ENCODE results near the gene ART1.

ART1 gene

GRCh38 chr11:3667149-3668035, 22.5 kb downstream of the ART1 start:
- no peak for DNase-seq

- no peak for DNase-seq
Measured at GRCh38 chr11:3669128-3669527, 24.2 kb downstream of the ART1 start.

- no peak for DNase-seq
Measured at GRCh38 chr11:3669742-3670183, 24.8 kb downstream of the ART1 start.

GRCh38 chr11:3671334-3672254, 26.7 kb downstream of the ART1 start, which contains the start of gene CHRNA10:
Gene CHRNA10, minus strand, starts transcription at chr11:3671384. Its CDS starts 72 bp downstream, at chr11:3671312.
- no peak for DNase-seq

DNA sequence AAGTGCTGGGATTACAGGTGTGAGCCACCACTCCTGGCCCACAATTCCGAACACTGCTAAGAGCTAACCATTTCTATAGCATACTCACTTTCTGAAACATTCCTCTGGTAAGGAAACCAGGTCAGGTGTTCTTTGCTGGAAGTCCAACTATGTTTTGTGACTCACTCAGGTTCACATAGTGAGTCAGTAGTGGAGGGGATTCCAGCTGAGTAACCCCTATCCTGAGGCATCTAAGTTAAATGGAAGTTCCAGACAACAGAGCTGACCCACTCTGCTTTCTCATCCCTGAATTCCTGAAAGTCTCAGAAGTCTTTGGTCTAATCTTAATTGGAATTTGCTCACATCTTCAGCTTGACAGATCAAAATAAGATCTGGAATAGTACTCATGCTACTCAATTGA, 29.3 kb downstream of the ART1 start:
- no peak for DNase-seq

GRCh38 chr11:3675971-3676370, 31.0 kb downstream of the ART1 start:
- no peak for DNase-seq

- no peak for DNase-seq
Measured at GRCh38 chr11:3679077-3679476, 34.1 kb downstream of the ART1 start.

- DNase-seq, result no peak
Measured at GRCh38 chr11:3683039-3683438, 38.1 kb downstream of the ART1 start.

DNA sequence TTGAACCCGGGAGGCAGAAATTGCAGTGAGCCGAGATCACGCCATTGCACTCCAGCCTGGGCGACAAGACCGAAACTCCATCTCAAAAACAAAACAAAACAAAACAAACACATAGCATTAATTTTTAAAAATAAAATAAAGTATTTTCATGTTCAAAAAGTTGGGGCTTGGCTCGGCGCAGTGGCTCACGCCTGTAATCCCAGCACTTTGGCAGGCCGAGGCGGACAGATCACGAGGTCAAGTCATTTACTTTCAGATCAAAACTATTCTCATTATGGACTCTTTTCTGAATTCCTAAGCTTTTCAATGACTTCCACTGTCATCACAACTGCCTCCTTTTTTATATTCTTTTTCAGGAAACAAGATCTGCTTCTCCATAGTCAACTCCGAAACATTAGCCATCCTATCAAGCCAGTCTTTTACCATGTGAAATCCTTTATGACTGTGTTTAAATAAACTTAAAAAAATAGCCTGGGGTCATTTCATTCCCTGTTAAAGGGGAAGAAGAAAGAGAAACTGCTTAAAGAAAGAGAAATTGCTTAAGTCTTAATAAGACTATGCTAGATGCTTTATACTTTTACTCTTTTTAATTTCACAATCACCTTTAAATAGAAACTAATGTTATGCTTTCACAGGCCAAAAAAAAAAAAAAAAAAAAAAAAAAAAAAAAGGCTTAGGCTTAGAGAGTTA, 39.3 kb downstream of the ART1 start:
- DNase-seq, result no peak

GRCh38 chr11:3684819-3685172, 39.9 kb downstream of the ART1 start:
- DNase-seq, result no peak

- no peak for DNase-seq
Measured at GRCh38 chr11:3685923-3686322, 41.0 kb downstream of the ART1 start.

- no peak for DNase-seq
Measured at GRCh38 chr11:3686751-3687150, 41.8 kb downstream of the ART1 start.

GRCh38 chr11:3700410-3700809, 55.5 kb downstream of the ART1 start:
- no peak for DNase-seq

DNA sequence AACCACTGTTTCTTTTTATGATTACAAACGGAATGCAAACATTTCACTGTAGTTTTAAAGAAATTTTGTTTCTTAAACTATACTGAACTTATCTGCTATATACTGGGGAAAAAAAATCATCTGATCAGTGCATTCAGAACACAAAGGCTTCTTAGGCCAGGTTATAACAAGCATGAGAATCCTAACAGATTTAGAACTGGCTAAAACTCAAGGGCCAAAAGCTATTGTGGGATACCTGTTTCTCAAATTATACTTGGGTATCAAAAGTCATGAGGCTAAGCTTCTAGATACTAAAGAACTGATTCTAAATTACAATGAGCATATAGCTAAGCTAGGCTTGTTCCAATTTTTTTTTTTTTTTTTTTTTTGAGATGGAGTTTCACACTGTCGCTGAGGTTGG, 56.0 kb downstream of the ART1 start:
- DNase-seq, result no peak

DNA sequence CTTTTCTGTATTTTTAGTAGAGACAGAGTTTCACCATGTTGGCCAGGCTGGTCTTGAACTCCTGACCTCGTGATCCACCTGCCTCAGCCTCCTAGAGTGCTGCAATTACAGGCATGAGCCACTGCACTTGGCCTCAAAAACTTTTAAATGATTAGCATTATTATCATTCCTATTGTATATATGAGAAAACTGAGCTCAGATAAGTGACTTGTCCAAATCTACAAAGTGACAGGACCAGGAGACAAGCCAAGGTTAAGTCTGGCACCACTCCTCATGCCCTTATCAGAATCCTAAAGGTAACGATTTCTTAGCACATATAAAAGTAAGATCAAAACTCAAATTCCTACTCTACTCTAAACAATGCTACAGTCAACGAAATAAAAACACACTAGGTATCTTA, 58.5 kb downstream of the ART1 start:
- no peak for DNase-seq

DNA sequence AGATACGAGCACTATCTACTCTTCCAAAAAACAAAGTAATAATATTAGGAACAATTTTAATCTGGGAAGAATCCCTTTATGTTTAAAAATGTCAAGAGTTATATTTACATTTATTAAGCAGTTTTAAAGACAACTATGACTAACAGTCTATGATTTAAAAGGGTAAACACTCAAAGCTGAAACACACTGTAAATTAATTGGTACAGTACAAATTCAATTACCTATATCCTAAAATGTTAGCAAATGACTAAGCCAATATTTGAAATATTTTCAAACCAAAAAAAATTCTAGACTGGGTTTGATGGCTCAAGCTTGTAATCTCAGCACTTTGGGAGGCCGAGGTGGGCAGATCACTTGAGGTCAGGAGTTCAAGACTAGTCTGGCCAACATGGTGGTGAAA, 62.2 kb downstream of the ART1 start:
- no peak for DNase-seq

GRCh38 chr11:3709977-3710376, 65.0 kb downstream of the ART1 start:
- DNase-seq, result no peak

DNA sequence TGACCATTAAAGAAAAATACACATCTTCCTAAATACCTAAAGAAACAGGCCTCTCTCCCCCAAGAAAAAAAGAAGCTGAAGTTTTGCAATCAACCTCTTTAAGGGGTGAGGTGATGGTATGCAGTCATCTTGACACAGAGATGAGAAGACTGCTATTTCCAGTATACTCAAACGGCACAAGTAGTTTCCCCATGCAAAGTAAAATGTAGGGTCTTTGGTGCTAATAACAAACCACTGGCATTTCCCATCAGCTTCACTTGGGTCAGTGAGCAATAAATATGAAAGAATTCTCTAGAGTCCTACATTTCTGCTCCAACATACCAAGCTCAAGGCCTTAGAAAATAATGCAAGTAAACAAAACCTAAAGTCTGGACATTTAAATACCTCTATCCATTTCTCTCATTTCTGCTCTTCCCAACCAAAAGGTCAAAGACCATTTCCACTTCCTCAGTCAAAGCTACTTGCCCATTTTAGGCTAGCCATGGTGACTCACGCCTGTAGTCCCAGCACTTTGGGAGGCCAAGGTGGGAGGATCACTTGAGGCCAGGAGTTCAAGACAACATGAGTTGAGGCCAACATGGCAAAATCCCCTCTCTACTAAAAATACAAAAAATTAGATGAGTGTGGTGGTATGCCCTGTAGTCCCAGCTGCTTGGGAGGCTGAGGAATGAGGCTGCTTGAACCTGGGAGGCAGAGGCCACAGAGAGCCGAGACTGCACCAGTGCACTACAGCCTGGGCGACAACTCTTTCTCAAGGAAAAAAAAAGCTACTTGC, 65.7 kb downstream of the ART1 start:
- no peak for DNase-seq

DNA sequence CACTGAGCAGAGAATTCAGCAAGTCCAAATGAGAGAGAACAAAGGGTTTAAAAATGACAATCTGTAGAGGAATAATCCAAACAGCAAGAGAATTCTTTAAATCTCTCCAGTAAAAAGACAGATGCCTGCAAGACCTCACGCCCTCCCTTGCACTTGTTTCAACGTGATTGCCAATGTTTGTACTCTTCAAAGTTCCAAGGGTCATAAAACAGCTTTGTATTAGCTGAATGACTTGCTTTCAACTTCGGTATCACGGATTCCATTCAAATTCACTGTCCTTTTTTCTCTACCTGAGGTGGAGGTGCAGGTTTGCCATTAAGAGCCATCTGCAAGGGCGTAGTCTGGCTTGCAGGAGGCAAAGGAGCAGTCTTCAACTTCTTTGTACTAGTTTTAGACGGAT, 67.3 kb downstream of the ART1 start:
- no peak for DNase-seq
